GM12865 (cell line): ENCODE measurements around the gene YARS1.

Experiments used
- DNase-seq: peaks from one replicate; pipeline ENCODE4 v3.0.0; 2010; ENCODE audit warnings: low read depth
- H3K4me3 ChIP-seq: 2 replicates; pipeline ENCODE4 v1.5.1; 2011; ENCODE audit warnings: mild to moderate bottlenecking, low read depth, low read length, control low read depth
- TF ChIP-seq, protein P1 (sequence below): IDR thresholded peaks from 2 replicates; pipeline ENCODE4 v1.5.1; 2011; ENCODE audit warnings: low read length, control low read depth, low read depth, inconsistent platforms; ENCODE audit not compliant: insufficient read depth; ENCODE audit errors: missing control alignments

Gene YARS1

DNA sequence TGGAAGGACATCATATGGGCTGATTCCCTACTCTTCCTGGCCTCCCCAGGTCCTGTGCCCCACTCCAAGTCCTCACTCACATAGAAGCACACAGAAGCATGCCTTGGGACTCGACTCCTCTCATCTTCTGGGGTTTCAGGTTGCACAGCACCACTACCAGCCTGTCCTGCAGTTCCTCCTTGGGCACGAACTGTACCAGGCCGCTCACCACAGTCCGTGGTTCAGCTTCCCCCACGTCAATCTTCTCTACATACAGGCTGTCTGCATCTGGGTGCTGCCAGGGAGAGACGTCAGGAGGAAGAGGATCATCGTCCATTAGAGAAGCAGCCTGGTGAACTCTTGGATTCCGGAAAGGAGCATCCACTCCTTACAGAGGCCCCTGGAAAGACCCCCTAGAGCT is 37.2 kb downstream of the YARS1 start:
- TF ChIP-seq, protein P1, sequence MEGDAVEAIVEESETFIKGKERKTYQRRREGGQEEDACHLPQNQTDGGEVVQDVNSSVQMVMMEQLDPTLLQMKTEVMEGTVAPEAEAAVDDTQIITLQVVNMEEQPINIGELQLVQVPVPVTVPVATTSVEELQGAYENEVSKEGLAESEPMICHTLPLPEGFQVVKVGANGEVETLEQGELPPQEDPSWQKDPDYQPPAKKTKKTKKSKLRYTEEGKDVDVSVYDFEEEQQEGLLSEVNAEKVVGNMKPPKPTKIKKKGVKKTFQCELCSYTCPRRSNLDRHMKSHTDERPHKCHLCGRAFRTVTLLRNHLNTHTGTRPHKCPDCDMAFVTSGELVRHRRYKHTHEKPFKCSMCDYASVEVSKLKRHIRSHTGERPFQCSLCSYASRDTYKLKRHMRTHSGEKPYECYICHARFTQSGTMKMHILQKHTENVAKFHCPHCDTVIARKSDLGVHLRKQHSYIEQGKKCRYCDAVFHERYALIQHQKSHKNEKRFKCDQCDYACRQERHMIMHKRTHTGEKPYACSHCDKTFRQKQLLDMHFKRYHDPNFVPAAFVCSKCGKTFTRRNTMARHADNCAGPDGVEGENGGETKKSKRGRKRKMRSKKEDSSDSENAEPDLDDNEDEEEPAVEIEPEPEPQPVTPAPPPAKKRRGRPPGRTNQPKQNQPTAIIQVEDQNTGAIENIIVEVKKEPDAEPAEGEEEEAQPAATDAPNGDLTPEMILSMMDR, result no peak
- H3K4me3 ChIP-seq, result no peak overlapping the region
- no peak for DNase-seq

DNA sequence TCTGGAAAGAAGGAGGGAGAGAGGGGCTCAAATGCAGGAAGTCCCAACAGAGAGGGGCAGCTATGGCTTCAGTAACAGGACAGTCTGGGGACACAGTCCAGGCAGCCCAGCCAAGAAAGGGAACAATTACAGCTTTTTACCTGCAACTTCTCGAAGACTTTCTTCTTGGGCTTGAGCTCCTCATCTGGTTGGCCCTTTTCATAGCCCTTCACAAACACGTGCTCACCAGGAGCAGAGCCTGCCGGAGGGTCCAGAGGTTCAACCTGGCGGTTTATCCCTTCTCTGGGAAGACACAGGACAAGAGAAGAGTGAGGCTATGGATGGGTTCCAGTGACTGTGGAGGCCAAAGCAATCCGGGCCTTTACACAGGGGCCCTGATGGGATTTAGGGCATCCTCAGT is 37.9 kb downstream of the YARS1 start:
- TF ChIP-seq, protein P1, result no peak

DNA sequence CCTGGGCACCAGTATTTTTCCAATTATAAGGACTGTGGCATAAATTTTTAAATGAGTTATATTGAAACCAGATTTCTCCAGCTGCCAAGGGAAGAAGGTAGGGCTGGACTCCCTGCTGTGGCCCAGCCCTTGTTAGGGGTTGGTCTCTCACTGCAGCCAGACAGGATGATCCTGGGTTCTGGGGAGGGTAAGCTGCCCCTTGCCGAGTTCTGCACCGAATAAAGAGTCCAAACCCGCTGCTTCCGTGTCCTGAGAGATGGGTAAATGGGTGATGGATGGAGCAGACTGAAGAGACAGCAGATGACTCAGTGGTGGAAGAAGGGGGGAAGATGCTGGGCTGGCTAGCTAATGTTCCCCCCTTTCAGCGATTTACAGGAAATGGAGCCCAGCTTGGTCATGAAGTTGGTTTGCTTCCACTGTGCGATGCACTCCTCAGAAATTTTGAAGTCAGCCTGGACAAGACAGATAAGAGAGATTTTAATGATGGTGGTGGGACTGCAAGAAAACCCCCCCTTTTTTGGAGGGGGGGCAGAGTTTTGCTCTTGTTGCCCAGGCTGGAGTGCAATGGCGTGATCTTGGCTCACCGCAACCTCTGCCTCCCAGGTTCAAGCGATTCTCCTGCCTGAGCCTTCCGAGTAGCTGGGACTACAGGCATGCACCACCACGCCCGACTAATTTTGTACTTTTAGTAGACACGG is 41.4 kb downstream of the YARS1 start:
- DNase-seq, result no peak
- TF ChIP-seq, protein P1, result no peak

More for the DNA sequence above, 37.9 kb downstream of the YARS1 start:
- DNase-seq, result no peak
- H3K4me3 ChIP-seq, result no peak overlapping the region

GRCh38 chr1:32774950-32775634 is 42.1 kb downstream of the YARS1 start:
- no peak overlapping the region for H3K4me3 ChIP-seq
- TF ChIP-seq, protein P1, result no peak
- DNase-seq, result no peak

More for the DNA sequence above, 41.4 kb downstream of the YARS1 start:
- no peak overlapping the region for H3K4me3 ChIP-seq

GRCh38 chr1:32774464-32774808 is 42.7 kb downstream of the YARS1 start:
- TF ChIP-seq, protein P1, result no peak
- H3K4me3 ChIP-seq, result no peak overlapping the region
- DNase-seq, result no peak

DNA sequence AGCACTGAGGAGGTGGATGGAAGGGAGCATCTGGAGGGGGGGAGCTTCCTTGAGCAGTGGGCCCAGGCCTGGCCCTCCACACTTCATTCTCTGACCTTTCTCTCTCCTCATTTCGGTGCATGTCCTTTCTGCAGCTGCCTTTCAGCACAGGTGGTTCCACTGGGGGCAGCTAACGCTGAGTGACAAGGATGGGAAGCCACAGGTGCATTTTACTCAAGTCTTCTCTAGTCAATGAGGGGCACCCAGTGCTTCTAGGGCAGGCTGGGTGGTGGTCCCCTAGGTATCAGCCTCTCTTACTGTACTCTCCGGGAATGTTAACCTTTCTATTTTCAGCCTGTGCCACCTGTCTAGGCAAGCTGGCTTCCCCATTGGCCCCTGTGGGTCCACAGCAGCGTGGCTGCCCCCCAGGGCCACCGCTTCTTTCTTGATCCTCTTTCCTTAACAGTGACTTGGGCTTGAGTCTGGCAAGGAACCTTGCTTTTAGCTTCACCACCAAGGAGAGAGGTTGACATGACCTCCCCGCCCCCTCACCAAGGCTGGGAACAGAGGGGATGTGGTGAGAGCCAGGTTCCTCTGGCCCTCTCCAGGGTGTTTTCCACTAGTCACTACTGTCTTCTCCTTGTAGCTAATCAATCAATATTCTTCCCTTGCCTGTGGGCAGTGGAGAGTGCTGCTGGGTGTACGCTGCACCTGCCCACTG is 43.2 kb downstream of the YARS1 start:
- TF ChIP-seq, protein P1, result no peak
- no peak overlapping the region for H3K4me3 ChIP-seq
- no peak for DNase-seq
